Endometrial microvascular endothelial cells (primary cell): ENCODE results near the gene MXRA8. TPM values are rescaled to one million over a fixed set of nuclear protein-coding genes. Genes with fewer than 3 reads are reported as not detected.
"Not testable (repeated sequence)": the region's sequence is repeated elsewhere in the genome, so short reads cannot be mapped to it uniquely, and the experiment has no call there.

Experiments
- in situ Hi-C: cut with HindIII; loops from 2 replicates; pipeline ENCODE4 v1.10.0; 2017; ENCODE audit warnings: low sequenced_read_pairs, low pct_unique_long_range_greater_than_20kb; ENCODE audit errors: inconsistent ontology term
- total RNA-seq: library from RNA; depleted of rRNA; stranded (reverse); fragments of >200 nt; gene quantifications from one replicate; pipeline ENCODE4 v1.2.3, GENCODE V29; 2015; ENCODE audit errors: inconsistent ontology term

MXRA8 gene
- total RNA-seq, 1 donor from 2014 or later = 4.0 TPM

- in situ Hi-C loops = no loop called here
Observed at GRCh38 chr1:1371746-1372711, 13.7 kb upstream of the MXRA8 start.

GRCh38 chr1:1371364-1371745 lies 13.0 kb upstream of the MXRA8 start:
- in situ Hi-C loops = no loop called here

GRCh38 chr1:1370771-1371300 lies 12.5 kb upstream of the MXRA8 start:
- in situ Hi-C loops = no loop called here

GRCh38 chr1:1370094-1370493 lies 11.7 kb upstream of the MXRA8 start:
- in situ Hi-C loops = not testable (repeated sequence)

- in situ Hi-C loops = no loop called here
Observed at GRCh38 chr1:1367315-1367714, 9.0 kb upstream of the MXRA8 start.

GRCh38 chr1:1366699-1367066 lies 8.3 kb upstream of the MXRA8 start:
- in situ Hi-C loops = no loop called here

GRCh38 chr1:1365875-1366698 lies 7.7 kb upstream of the MXRA8 start:
- in situ Hi-C loops = no loop called here

GRCh38 chr1:1364266-1364665 lies 5.9 kb upstream of the MXRA8 start:
- in situ Hi-C loops = no loop called here

GRCh38 chr1:1361982-1362423 lies 3.6 kb upstream of the MXRA8 start:
- in situ Hi-C loops = no loop called here

- in situ Hi-C loops = no loop called here
Observed at GRCh38 chr1:1361233-1361981, 3.1 kb upstream of the MXRA8 start.

GRCh38 chr1:1360506-1361169 lies 2.3 kb upstream of the MXRA8 start:
- in situ Hi-C loops = no loop called here

- in situ Hi-C loops = no loop called here
Observed at GRCh38 chr1:1359664-1360468, 1.5 kb upstream of the MXRA8 start.

GRCh38 chr1:1359308-1359663 lies 931 bp upstream of the MXRA8 start:
- in situ Hi-C loops = no loop called here

- in situ Hi-C loops = no loop called here
Observed at GRCh38 chr1:1357871-1358432, 403 bp downstream of the MXRA8 start.

- in situ Hi-C loops = no loop called here
Observed at GRCh38 chr1:1356796-1357401, 1.5 kb downstream of the MXRA8 start.

GRCh38 chr1:1356166-1356795 lies 2.1 kb downstream of the MXRA8 start:
- in situ Hi-C loops = no loop called here

- in situ Hi-C loops = no loop called here
Observed at GRCh38 chr1:1355416-1355815, 2.9 kb downstream of the MXRA8 start.
